Fibroblast of lung (primary cell): ENCODE results near the gene LOXL4.

Experiments used
- CTCF ChIP-seq, 2 donors: IDR thresholded peaks in 1 of 2; conservative IDR thresholded peaks in 1 of 2; 1 replicate in 1 of 2; 2 replicates in 1 of 2; pipeline ENCODE4 v1.5.1; 2011 to 2012; ENCODE audit warnings: low read length in 2 of 2, control low read depth in 1 of 2, inconsistent platforms in 1 of 2, low read depth in 1 of 2, mild to moderate bottlenecking in 1 of 2
- EZH2 ChIP-seq: IDR thresholded peaks from 2 replicates; pipeline ENCODE4 v1.5.1; 2012; ENCODE audit warnings: low read length, control low read depth, mild to moderate bottlenecking; ENCODE audit errors: missing control alignments

DNA sequence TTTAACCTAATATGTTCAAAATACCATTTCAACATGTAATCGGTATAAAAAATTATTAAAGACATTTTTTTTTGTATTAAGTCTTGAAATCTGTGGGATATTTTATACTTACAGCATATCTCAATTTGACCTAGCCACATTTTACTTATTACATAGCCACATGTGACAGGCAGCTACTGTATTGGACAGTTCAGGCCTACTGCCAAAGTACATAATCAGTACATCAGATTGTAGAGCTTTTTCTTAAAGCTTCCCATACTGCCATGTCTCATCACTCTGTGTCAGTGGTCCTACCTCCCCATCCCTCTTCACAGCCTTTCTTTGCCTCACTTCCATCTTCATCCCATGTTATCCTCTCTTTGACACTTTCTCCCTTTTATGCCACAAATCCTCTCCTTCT, 43.0 kb downstream of the LOXL4 start:
- TF ChIP-seq EZH2 (no peak), CTCF (conservative IDR thresholded peaks at IDR 0.05 in 1 of 2, IDR thresholded peaks at IDR 0.05 in 1 of 2; ENCODE audit: low read depth in 1 of 2, low read length in 2 of 2) (no peak)
